NCI-H226 (cell line): ENCODE data around the gene FAM237B.
"Not testable (repeated sequence)": the region's sequence is repeated elsewhere in the genome, so short reads cannot be mapped to it uniquely, and the experiment has no call there.

Experiments
- DNase-seq: peaks from one replicate; pipeline ENCODE4 v3.0.0-alpha.2; 2015

Gene FAM237B

GRCh38 chr7:90320801-90321494 is at the start of gene FAM237B:
FAM237B (minus strand) TSS chr7:90321304; CDS start chr7:90319748, 1,556 bp downstream.
- no peak for DNase-seq

DNA sequence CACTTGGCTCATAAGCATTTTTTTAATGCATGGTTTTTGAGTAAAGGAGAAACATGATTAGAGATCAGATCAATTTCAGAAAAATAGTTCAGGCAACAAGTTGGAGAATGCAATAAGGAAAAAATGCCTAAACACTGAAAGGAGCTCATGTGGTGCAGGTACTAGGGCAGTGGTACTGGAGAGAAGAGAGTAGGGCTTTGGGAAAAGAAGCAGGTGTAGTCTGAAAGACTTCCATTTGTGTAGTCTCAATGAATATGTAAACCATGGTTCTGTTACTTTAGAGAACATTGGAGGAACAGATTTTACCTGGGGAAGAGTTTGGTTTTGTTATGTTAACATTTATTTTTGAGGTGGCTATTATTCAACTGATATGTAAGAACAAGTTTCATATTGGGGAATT is 30.9 kb upstream of the FAM237B start:
- no peak for DNase-seq

GRCh38 chr7:90350032-90350431 is 28.9 kb upstream of the FAM237B start:
- not testable (repeated sequence) for DNase-seq

- no peak for DNase-seq
These were observed 28.2 kb upstream of the FAM237B start for GRCh38 chr7:90349305-90349704.

GRCh38 chr7:90347759-90348158 is 26.7 kb upstream of the FAM237B start:
- no peak for DNase-seq

DNA sequence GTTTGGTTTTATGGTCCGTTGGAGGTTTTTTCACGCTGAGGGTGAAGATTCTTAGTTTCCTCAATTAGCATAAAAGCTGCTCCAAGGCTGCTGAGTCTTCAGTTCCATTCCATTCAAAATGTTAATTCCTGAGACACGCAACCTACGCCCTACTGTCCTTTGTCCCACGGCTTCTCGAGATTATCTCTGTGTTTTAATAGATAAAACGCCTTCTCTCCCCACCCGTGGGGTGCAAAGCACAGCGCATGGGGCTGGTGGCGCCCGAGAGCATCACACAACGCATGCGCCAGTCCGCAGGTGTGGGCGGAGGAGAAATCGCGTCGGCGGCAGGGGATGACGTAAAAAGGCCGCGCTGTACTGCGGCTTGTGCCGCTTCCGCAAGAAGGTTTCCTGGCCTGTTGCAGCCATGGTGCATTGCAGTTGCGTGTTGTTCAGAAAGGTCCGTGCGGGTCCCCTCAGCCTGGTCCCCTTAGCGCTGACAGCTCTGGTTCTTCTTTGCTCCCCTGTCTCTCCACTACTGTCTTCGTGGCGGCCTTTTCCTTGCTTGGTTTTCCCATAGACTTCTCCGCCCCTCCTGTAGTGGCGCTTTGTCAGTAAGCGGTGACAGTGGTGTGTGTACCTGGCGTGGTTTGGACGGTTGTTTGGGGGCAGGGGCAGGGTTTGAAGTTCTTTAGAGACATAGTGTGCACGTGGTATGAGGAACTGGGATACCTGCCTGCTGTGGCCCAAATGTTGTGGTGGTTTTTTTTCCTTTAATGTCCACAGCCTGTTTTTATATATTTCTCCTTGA is 25.4 kb upstream of the FAM237B start, which contains the start of gene GTPBP10:
Gene GTPBP10, plus strand, starts transcription at position 381 of the 790 bp plus-strand sequence. Its CDS starts 26 bp downstream, at position 407.
- peak; percentile 87 for DNase-seq

GRCh38 chr7:90345595-90346335 is 24.7 kb upstream of the FAM237B start:
- DNase-seq, result no peak

DNA sequence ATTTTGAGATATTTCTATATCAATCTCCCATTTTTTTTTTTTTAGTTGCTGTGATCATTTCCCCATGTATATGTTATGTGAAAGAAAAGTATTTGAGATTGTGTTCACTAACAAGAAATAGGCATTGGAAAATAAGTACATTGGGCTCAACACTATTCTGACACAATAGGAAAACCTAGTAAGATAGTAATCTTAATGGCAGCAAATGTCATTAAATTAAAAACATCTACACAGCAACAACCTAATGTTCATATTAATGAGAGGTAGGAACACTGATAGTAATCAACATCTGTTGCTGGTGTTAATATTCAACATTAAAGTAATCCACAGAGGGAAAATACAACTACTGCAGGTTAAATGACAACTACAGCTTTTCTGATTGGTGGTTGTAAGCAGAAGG is 23.9 kb upstream of the FAM237B start:
- no peak for DNase-seq

DNA sequence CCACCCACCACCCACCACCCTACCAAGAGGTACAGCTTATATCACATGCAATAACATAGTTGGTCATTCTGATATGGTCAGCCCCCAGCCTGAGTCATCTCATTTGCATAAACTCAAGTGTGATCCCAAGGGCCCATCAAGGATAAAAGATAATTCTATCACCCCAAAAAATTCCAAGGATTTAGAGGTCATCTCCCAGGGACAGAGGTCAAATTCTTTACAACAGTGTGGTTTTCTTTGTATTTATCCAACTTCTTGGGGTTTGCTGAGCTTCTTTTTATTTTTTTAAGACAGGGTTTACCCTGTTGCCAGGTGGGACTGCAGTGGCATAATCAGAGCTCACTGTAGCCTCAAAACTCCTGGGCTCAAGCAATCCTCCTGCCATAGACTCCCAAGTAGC is 16.0 kb upstream of the FAM237B start:
- DNase-seq, result peak; percentile 53

- not testable (repeated sequence) for DNase-seq
These were observed 13.8 kb upstream of the FAM237B start for GRCh38 chr7:90334926-90335325.

- DNase-seq, result no peak
These were observed 13.2 kb upstream of the FAM237B start for GRCh38 chr7:90334193-90334843.

DNA sequence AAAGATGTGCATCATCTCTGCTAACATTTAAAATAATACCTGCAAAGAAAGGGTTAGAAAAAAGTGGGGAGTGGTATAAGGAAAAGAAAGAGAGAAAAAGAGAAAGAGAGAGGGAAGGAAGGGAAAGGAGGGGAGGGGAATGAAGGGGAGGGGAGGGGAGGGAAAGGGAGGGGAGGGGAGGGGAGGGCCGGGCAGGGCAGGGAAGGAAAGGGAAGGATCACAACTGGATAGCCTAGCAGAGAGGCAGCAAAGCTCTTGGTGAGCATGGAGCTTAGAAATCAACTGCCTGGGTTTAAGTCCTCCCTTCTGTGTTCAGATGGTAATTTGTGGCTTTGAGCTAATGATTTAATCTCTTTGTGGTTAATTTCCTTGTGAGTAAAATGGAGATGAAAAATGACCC is 5.4 kb upstream of the FAM237B start:
- no peak for DNase-seq

DNA sequence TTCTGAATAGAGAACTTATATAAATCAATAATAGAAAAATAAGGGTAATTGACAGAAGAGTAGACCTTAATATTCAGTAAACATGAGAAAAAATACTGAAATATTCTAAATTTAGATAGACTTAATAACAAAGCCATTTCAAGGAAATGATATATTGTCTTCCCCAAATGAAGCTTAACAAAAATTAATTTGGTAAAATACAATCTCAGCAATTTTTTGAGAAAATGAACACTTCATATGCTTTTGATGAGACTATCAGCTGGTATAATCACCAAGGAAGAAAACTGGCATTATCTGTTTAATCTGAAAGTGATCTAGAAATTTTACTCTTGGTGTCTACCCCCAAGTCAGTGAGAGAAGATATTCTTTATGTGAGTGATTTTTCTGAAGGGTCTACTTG is 1.7 kb upstream of the FAM237B start:
- DNase-seq, result no peak

- no peak for DNase-seq
These were observed 695 bp downstream of the FAM237B start for GRCh38 chr7:90320418-90320800.

- no peak for DNase-seq
These were observed 1.1 kb downstream of the FAM237B start for GRCh38 chr7:90320014-90320413.

GRCh38 chr7:90313907-90314306 is 7.2 kb downstream of the FAM237B start:
- DNase-seq, result no peak

DNA sequence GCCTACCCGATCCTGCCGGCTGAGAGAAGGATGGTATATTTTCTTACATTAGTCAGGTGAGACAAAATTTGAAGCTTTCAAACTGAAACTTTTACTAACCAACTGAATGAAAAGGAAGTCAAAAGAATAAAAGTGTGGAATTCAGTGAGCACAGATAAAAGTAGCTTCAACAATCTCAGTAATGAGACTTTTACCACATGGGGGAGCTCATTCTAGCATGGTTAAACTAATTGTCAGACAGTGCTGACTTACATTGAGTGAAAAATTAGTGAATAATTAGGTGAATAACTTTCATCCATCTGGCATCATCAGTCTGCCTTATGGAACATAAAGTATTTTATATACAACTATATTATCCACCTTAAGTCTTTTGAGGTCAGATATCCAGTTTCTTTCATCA is 8.4 kb downstream of the FAM237B start:
- DNase-seq, result no peak

DNA sequence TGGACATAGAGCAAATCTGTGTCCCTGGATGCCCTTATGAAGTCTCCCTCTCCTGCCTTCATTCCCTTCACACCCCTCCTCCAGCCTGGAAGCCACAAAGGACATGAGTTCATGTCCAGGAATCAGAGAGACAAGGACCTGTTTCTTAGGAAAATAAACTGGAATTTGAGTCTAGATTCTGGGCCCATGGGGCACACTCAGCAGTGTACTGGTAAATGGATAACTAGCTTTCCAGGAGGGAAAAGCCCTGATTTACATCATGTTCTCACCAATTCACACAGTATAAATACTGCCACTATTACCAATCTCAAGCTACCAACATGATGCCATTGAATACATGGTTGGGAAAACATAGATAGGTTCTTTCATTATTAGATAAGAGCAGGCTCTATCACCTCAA is 9.9 kb downstream of the FAM237B start:
- DNase-seq, result no peak

DNA sequence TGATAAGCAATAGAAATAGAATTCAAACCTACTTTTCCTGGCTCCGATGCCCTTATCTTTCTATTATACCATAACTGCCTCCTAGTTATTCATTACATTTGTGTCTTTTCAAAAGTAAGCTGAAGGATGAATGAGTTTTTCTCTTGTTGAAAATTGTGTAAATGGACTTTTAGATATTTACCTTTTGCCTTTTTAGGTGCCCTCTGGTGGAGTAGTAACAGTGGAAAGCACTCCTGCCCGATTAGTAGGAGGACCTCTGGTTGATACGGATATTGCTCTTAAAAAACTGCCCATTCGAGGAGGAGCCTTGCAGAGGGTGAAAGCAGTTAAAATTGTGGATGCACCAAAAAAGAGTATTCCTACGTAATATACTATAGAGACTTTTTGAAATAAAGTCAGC is 11.2 kb downstream of the FAM237B start:
- DNase-seq, result no peak

DNA sequence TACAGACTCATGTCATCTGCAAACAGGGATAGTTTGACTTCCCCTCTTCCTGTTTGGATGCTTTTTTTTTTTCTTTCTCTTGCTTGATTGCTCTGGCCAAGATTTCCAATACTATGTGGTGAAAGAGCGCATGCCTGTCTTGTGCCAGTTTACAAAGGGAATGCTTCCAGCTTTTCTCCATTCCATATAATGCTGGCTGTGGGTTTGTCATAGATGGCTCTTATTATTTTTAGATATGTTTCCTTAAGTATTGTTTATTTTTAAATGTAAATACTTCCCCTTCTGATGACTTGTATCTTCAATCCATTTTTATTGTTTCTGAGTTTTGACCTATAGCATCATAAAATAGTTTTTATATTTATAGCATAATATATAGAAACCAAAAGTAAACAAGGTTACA is 17.9 kb downstream of the FAM237B start:
- DNase-seq, result no peak

GRCh38 chr7:90298145-90299038 is 22.7 kb downstream of the FAM237B start:
- peak; percentile 38 for DNase-seq
